NAMALWA (cell line): ENCODE results near the gene ABCC4.
A peak's percentile ranks its signal among the peaks of the same experiment; 100 is the strongest.

Experiments used
- DNase-seq: peaks from one replicate; pipeline ENCODE4 v3.0.0-alpha.2; 2015; ENCODE audit warnings: low spot score

Gene ABCC4

DNA sequence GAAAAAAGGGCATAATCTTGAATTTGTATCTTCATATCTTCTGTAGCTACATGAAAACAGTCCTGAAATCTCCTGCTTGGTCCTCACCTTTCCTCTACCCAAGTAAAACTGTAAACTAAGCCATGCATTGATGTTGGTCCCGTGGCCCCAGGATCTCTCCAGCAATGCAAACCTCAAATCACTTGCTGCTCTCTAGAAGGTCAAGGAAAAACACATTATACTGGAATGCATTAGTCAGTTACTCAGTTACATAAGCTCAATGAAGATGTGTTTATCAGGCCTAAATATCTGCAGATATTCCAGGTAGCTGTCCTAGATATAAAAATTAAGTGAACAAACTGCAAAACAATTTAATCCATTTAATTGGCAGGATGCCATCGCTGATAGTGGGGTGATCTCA lies 261.8 kb downstream of the ABCC4 start:
- DNase-seq = no peak

DNA sequence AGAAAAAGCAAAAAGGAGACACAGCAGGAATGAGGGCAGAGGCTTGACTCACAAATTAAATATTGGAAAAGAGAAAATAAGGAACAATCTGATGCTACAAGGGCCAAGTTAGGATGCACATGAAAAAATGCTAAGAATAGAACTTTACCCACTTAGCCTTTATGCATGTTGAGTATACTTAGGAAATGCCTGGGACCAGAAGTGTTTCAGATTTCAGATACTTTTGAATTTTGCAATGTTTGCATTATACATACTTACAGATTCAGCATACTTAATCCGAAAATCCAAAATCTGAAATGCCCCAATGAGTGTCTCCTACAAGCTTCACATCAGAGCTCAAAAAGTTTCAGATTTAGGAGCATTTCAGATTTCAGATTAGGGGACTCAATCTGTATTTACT lies 262.3 kb downstream of the ABCC4 start:
- no peak for DNase-seq

GRCh38 chr13:95035311-95036109 lies 265.7 kb downstream of the ABCC4 start:
- no peak for DNase-seq

- no peak for DNase-seq
These were observed 267.4 kb downstream of the ABCC4 start for GRCh38 chr13:95033890-95034289.

DNA sequence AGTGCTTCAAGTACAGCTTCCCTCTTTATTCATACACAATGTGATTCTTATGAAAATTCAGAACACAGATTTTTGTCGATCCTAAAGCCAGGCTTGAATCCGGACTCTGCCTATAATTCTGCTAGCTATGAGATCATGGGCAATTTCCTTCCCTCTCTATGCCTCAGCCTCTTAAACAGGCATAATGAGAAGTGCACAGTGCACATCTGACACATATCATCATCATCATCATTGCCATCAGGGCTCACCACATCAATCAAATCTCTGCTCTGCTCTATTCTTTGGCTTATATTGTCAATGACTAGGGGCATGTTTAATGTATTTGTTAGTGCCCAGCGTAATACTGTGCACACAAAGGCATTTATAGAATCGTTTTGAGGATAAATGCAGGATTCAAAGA lies 269.1 kb downstream of the ABCC4 start:
- no peak for DNase-seq

- no peak for DNase-seq
These were observed 270.4 kb downstream of the ABCC4 start for GRCh38 chr13:95030821-95031343.

GRCh38 chr13:95027638-95028037 lies 273.6 kb downstream of the ABCC4 start:
- DNase-seq = no peak

DNA sequence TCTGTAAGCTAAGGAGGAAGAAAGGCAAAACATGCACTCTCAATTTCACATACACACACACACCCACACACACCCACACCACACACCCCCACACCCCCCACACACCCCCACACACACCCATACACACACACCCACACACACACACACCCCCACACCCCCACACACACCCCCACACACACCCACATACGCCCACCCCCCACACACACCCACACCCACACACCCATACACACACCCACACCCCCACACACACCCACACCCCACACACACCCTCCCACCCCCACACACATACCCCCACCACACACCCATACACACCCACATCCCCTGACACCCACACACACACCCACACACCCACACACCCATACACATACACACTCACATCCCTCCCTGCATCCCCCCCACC lies 276.1 kb downstream of the ABCC4 start:
- no peak for DNase-seq

DNA sequence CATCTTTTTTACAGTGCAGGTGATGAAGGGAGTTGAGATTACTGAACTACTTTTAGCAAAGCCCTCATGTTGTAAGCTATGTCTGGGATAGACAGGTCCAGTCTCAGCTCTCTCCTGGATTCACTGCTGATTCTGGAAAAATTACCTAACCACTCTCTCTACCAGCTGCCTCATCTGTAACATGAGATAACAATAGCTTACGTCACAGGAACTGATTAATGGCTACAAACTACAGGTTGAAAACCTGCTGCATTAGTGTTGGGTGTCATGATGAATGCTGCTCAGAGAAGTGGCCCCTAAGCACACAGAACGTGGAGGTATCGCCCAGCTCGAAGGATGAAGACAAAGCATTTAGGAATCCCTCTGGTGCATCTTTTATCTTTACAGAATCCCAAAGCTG lies 277.8 kb downstream of the ABCC4 start:
- DNase-seq = no peak

DNA sequence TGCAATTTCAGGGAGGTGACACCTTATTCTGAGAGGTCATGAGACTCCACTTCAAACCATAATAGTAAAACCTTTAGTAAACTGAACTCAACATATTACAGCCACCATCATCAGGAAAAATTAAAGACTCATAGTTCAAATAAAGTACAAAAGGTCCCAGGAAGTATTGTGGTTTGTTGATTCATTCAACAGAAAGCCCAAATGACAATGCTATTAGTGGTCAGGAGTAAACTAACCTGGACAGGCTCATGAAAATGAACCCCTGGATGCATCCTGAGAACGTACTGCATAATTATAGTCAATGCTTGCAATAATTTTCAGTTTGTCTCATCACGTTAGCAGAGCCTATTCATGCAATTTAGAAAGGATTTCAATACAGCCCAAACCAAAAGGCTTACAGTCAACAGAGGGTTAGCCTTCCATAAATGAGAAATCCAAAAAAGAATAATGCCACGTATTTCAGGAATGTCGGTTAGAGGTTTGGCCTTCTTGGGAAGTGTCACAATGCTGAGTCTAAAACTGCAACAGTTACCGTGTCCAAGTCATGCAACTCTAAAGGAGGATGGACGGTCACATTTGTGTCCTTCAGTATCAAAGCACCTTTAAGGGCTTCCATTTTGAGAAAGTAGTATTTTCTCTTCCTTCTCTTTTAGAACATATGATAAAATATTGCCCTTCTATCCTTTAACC lies 280.8 kb downstream of the ABCC4 start:
- DNase-seq = no peak

DNA sequence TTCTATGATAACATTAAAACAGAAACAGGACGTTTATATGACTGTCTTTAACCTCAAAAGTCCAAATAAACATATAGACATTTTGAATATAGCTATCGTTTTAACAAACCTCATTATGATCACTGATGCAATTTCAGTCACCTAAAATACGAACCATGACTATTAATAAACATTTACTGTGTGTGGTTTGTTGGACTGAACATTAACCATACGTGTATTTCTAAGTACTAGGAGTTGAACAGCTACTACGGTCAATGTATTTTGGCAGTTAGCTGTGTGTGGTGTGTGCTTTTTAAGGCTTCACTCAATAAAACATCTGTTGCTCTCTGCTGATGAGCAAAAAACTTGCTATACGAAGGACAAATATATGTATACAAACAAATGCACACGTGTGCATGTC lies 281.4 kb downstream of the ABCC4 start:
- no peak for DNase-seq

- DNase-seq = no peak
These were observed 293.9 kb downstream of the ABCC4 start for GRCh38 chr13:95007322-95007721.

DNA sequence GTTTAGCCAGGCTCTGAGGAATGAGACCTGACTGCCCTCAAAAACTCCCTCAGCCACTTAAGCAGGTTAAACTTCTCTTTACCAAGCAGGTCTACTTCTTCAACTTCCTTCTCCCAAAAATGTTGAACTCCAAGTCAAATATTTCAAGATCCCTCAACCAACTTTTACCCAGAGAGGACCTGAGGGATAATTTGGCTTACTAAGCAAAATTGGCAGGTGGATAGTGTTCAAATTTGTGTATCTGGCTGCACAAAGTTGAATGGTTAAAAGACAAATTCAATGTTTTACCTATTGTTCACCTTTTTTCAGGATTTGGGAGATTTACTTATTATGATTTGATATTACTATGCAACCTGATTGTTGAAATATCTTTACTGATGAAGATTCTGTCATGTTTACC lies 296.0 kb downstream of the ABCC4 start:
- DNase-seq = no peak

DNA sequence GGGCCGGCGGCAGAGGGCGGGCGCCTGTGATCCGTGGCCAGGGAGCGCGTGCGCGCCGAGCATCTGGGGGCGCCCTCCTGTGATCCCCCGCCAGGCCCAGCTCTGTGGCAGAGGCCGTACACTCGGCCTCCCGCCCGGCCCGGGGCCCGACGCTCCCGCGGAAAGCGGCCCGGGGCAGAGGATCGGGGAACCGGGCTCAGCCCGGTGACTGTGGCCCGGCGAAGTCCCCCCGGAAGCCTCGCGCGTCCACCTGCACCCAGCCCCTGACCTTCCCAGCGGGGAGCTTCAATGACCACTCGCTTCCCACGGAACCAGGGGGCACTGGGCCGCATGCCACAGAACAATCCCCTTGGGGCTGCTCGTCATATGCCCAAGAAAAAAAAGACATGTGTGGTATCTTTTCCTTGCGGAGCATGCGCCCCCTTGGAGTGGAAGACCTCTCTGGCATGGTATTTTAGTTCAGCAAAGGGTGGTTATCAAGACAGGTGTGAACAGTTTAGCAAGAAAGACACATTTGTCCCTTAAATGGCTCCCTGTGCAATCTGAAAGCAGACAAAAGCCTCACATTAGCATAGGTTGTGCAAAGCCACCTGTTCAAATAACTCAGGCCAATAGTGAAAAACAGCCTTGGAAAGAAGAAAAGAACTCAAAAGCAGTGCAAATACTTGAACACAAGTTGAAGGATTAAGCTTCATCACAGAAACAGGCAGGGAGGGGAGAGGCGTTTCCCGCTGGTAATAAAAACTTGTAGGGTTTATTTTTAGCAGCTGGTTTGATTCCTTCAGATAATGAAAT lies 298.0 kb downstream of the ABCC4 start:
- no peak for DNase-seq

GRCh38 chr13:95002126-95002525 lies 299.1 kb downstream of the ABCC4 start:
- DNase-seq = no peak

GRCh38 chr13:94999871-95000270 lies 301.4 kb downstream of the ABCC4 start:
- DNase-seq = no peak

DNA sequence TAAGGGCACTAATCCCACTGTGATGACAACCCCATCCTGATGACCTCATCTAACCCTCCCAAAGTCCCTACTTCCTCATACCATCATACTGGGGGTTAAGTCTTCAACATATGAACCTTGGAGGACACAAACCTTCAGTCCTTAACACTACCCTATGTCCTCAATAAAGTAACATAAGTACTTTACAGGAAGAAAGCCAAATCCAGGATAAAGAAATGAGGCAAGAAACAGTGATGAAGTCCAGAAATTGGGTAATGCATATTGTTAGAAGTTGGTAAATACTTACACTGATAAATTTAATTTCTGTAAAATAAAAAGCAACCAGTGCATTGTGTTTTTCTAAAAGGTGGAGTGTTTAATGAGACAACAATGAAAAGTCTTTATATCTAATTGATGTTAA lies 304.1 kb downstream of the ABCC4 start:
- no peak for DNase-seq

DNA sequence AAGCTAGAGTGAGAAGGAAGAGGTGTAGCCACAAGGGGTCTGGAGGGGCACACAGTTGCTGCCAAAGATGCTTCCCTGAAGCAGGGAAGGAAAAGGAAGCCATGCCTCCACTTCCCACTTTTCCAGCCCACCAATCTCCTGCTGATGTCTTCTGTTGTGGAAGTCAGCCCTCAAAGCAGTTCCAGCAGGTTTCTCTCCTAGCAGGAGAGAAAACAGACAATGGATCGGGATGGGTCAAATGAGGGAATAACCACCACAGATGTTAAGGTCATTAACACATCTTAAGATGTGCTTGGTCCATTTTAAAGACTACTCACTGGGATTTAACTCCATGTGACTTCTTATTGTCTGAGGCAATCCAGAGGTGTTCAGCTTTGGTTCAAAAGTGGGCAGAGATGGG lies 304.8 kb downstream of the ABCC4 start:
- DNase-seq = no peak

- no peak for DNase-seq
These were observed 306.7 kb downstream of the ABCC4 start for GRCh38 chr13:94994506-94994905.

- DNase-seq = no peak
These were observed 307.6 kb downstream of the ABCC4 start for GRCh38 chr13:94993616-94994015.

DNA sequence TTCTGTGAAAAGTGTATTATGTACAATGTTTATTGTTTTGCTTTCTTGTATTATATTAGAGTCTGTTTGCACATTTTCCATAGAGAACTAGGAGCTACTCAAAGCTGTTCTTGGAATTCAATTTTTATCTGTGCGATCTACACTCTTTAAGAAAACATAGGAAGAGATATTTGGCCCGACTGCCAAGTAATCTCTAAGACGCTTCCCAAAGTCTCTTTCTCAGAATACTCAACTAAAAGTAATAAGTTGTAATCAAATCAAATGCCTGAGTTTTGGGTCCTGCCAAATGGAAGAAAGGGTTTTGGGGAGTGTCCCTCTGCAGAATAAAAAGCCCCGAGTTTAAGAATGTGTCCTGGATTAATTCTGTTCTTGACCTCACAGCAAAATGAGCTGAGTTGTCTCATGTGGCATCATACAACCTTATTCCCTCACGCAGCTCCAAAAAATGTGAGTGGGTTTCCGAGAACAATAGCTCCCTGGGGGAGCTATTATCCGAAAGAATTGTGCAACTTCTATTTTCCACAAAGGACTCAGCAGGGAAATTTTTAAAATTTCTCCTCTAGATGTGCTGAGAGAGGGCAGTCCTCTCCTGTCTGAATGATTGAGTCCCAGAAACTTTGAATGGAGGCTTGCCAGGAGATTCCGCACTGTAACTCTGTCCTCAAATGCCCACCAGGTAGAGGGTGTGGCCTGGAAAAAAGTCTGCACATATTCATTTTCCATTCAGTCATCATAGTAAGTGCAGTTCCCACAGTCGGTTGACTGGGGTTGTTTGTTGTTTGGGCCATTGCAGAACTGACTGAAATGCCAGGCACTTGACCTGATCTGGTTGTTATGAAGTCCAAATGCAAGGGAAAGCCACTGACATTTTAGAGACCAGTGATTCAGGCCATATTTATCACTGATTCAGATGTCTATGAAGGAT lies 309.0 kb downstream of the ABCC4 start:
- no peak for DNase-seq

- DNase-seq = peak; percentile 31
These were observed 312.6 kb downstream of the ABCC4 start for GRCh38 chr13:94988654-94989053.
